Ovary (tissue), 3 donors: ENCODE results near the gene APOC4.

Experiments used
- POLR2A ChIP-seq: fragments of 450-650 bp; IDR thresholded peaks from one replicate; pipeline ENCODE4 v1.6.1; 2017; ENCODE audit warnings: antibody characterized with exemption, mild to moderate bottlenecking, moderate library complexity
- TF ChIP-seq, protein P1 (sequence below), 3 donors: fragments of 450-650 bp in 2 of 3; fragments of 200-600 bp in 1 of 3; IDR thresholded peaks; one replicate each; pipeline versions ENCODE4 v1.5.1 to v1.8.0; 2016 to 2022; ENCODE audit warnings: antibody characterized with exemption in 3 of 3, mild to moderate bottlenecking in 1 of 3
- donor health status: DM: no; HTN: no; CAD: no.

- TF ChIP-seq POLR2A, result no peak
- TF ChIP-seq, protein P1, sequence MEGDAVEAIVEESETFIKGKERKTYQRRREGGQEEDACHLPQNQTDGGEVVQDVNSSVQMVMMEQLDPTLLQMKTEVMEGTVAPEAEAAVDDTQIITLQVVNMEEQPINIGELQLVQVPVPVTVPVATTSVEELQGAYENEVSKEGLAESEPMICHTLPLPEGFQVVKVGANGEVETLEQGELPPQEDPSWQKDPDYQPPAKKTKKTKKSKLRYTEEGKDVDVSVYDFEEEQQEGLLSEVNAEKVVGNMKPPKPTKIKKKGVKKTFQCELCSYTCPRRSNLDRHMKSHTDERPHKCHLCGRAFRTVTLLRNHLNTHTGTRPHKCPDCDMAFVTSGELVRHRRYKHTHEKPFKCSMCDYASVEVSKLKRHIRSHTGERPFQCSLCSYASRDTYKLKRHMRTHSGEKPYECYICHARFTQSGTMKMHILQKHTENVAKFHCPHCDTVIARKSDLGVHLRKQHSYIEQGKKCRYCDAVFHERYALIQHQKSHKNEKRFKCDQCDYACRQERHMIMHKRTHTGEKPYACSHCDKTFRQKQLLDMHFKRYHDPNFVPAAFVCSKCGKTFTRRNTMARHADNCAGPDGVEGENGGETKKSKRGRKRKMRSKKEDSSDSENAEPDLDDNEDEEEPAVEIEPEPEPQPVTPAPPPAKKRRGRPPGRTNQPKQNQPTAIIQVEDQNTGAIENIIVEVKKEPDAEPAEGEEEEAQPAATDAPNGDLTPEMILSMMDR (IDR thresholded peaks at IDR 0.05), result no peak
Observed at GRCh38 chr19:44931541-44931940, 10.5 kb upstream of the APOC4 start.
